ENCODE results near the gene CRACR2A.

Gene CRACR2A

DNA sequence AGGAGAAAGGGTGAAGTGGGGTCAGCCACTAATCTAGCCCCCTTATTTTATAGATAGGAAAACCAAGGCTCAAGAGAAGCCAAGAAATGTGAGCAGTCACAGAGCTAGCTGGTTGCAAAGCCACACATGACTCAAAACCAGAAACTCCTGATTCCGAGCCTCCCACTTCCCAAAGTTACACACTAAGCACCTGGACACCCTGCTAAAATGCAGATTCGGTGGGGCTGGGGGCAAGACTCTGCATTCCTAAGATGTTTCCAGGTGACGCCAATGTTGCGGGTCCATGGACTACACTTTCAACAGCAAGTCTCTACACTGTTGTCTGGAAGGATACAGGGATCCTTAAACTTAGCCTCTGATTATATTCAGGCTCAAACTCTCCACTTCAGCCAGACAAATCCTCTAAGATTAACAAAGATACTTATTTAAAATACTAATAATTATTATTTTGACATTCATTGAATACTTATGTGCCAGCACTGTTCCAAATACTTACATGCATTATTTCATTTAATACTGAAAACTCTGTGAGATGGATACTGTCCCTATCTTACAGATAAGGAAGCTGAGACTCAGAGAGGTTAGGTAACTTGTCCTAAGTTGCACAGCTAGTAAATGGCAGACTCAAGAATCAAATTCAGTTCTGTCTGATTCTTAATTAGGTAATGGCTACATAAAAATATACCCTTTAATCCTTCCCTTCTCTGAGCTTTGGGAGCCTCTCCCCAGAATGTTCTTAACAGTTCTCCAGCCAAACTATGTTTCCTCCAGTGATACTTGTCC lies 81.4 kb downstream of the CRACR2A start:
- no peak for TF ChIP-seq CTCF (IDR thresholded peaks at IDR 0.05; ENCODE audit: control insufficient read depth, insufficient read depth, low read depth, low read length, missing control alignments)
- no peak for DNase-seq (ENCODE audit: low read depth)
- H3K4me3 ChIP-seq (ENCODE audit: control insufficient read depth, low read depth, low read length) = no peak overlapping the region

DNA sequence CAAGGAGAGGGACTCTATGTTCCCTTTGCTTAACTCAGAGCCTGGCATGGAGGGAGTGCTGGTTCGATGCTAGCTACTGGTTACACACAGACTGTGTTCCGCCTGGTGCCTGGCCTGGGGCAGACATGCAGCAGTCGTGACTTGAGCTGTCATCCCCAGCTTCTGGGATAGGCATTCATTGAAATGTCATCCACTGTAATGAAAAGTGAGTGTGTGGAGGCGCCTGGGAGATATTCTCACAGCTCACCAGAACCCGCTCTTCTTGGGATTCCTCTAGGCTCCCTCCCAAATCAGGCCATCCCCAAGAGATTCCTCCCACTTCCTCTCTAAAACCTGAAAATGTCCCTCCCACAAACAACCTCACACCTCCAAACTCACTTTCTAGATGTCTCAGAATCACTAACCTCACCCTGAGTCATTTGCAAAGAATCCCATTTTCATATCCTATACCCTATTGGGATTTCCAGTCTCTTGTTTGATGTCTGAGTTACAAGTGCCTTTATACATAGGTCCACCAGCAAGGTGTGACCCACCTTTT lies 82.8 kb downstream of the CRACR2A start:
- no peak for TF ChIP-seq CTCF (IDR thresholded peaks at IDR 0.05; ENCODE audit: control insufficient read depth, insufficient read depth, low read depth, low read length, missing control alignments)
- no peak overlapping the region for H3K4me3 ChIP-seq (ENCODE audit: control insufficient read depth, low read depth, low read length)
- no peak for DNase-seq (ENCODE audit: low read depth)

DNA sequence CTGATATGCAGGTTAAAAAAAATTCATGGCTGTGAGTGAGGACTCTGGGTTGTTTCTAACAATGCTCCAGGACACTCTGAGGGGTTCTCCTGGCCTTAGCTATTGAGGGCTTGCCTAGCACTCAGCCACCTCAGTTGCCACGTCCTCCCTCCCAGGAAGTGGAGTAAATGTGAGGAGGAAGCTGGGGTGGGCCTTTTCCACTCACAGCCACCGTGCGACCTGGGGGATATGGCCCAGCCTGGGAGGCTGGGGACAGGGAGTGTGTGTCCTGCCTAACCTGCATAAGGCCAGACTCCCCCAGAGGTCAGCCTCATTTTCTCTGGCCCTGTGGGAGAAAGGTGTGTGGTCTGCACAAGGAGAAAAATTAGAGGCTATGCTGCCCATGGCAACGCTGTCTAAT lies 83.3 kb downstream of the CRACR2A start:
- no peak for TF ChIP-seq CTCF (IDR thresholded peaks at IDR 0.05; ENCODE audit: control insufficient read depth, insufficient read depth, low read depth, low read length, missing control alignments)
- no peak for DNase-seq (ENCODE audit: low read depth)
- no peak overlapping the region for H3K4me3 ChIP-seq (ENCODE audit: control insufficient read depth, low read depth, low read length)

GRCh38 chr12:3668479-3669165 lies 84.3 kb downstream of the CRACR2A start:
- TF ChIP-seq CTCF (IDR thresholded peaks at IDR 0.05; ENCODE audit: control insufficient read depth, insufficient read depth, low read depth, low read length, missing control alignments) = no peak

DNA sequence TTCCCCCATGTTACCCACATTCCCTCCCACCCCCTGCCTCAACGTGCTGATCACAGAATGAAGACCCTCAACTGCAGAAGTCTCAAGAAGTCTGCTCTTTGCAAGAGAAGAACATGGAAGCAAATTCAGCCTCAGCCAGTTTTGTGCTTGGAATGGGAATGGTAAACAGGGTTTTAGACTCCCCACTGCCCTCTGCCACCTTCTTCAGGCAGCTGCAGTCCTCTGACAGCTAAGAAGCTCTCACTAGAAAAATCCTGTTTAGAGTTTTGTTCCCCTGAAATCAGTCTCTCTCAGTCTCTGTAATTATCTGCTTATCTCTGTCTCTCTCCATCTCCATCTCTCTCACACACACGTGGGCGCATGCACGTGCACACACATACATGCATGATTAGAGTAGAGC lies 85.4 kb downstream of the CRACR2A start:
- DNase-seq (ENCODE audit: low read depth) = no peak
- TF ChIP-seq CTCF (IDR thresholded peaks at IDR 0.05; ENCODE audit: control insufficient read depth, insufficient read depth, low read depth, low read length, missing control alignments) = no peak
- no peak overlapping the region for H3K4me3 ChIP-seq (ENCODE audit: control insufficient read depth, low read depth, low read length)

More at GRCh38 chr12:3668479-3669165, 84.3 kb downstream of the CRACR2A start:
- H3K4me3 ChIP-seq (ENCODE audit: control insufficient read depth, low read depth, low read length) = no peak overlapping the region
- no peak for DNase-seq (ENCODE audit: low read depth)

GRCh38 chr12:3666441-3666840 lies 86.5 kb downstream of the CRACR2A start:
- H3K4me3 ChIP-seq (ENCODE audit: control insufficient read depth, low read depth, low read length) = no peak overlapping the region
- TF ChIP-seq CTCF (IDR thresholded peaks at IDR 0.05; ENCODE audit: control insufficient read depth, insufficient read depth, low read depth, low read length, missing control alignments) = no peak
- DNase-seq (ENCODE audit: low read depth) = no peak
